ENCODE measurements around the gene DIPK1B. TPM values are rescaled to one million over a fixed set of nuclear protein-coding genes. Genes with fewer than 3 reads are reported as not detected.

DIPK1B gene
- total RNA-seq, 1 experiment from 2014 or later: 13.3 TPM

DNA sequence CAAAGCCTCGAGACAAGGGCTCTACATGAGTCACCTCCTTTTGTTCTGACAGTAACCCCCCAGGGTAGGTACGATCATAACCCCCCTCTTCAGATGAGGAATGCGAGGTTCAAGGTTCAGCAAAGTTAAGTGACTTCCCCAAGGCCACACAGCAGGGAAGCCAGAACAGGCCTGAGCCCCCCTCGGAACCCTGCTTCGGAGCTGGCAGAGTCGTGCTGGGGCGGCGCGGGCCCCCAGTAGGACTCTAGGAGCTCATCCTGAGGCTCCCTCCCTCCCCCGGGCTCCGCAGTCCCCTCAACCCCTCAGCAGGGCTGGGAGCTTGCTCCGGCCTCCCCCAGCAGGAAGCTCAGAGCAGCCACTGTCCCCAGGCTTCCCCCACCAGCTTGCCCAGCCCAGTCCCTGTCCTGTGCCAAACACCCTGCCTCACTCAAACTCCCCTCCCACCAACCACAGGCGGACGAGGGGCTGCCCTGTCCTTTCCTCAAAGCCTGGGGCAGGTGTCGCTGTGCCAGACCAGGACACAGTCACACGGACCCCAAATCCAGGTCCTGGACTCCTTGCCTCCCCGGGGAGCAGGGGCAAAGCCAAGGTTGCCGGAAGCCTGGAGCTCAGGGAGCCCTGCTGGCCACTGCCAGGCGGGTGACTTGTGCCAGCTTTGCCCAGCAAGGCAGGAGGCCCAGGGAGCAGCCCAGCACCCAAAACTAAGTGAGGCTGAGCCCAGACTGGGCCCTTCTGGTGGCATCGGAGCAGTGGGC is 30.2 kb upstream of the DIPK1B start:
- Histone ChIP-seq H3K9me3 (no peaks in the 10 kb centered on the region), H3K4me3 (no peak overlapping the region), H3K36me3 (no peaks in the 10 kb centered on the region; the same call in 1 of the 2 replicates), H3K27me3 (no peaks in the 10 kb centered on the region)
- DNase-seq: no peak

DNA sequence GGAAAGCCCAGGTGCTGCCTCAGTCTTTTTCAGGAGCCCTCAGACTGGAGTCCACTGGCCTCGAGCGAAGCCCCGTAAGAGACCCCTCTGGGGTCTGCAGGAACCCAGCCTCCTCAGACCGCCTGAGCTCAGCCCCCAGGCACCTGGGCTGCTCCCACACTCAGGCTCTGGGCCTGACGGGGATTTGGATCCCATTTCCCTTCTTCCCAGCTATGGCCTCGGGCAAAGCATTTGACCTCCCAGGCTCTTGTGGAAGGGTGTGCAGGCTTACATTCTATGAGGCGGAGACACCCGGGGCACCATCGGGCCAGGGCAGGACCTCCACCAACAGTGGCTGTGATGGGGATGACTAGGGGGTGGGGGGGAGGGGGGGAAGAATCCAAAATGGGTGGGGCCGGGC is 29.7 kb upstream of the DIPK1B start:
- DNase-seq: no peak

DNA sequence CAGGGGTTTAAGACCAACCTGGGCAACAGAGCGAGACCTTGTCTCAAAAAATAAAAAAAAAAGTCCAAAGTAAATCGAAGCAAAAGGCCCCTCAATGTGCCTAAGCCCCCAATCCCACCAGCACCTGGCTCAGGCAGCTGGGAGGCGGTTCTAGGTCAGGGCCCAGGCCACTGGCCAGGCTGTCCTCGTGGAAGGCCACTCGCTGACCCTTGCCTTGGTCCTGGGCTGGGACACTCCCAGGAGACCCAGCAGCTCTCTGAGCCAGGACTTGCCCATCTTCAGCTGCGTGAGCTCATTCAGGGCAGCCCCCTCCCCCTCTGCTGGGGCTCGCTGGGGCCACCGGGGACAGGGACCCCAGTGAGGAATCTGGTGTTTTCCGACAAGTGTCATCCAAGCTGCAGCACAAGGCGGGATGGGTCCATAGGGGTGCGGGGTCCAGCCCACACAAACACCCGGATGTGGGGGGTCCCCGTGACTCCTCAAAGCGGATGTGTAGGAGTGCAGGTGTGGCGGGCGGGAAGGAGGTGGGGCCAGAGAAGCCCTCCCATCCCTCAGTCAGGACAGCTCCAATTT is 29.1 kb upstream of the DIPK1B start:
- H3K36me3 ChIP-seq: no peaks in the 10 kb centered on the region; the same call in 1 of the 2 replicates
- H3K4me3 ChIP-seq: no peak overlapping the region
- no peak for DNase-seq
- no peaks in the 10 kb centered on the region for H3K27me3 ChIP-seq
- H3K9me3 ChIP-seq: no peaks in the 10 kb centered on the region

More for the DNA sequence above, 29.7 kb upstream of the DIPK1B start:
- H3K4me3 ChIP-seq: no peak overlapping the region
- no peaks in the 10 kb centered on the region; the same call in 1 of the 2 replicates for H3K36me3 ChIP-seq
- H3K27me3 ChIP-seq: no peaks in the 10 kb centered on the region
- no peaks in the 10 kb centered on the region for H3K9me3 ChIP-seq

DNA sequence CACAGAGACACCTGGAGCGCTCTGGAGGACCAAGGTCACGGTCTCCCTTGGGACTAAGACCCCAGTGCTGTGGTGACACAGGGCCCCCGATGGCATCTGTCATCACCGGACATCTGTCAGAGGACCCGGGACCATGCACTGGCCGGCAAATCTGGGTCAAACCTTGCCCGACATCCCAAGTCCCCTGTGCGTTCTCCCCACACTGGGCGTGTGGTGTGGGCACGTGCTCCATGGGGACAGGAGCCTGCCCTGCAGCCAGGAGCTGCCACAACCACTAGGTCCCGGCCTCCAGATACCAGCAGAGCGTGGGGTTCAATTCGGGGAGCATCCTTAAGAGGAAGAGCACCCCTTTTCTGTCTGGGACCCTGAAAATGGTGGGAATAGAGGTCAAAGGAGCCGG is 28.6 kb upstream of the DIPK1B start:
- no peak overlapping the region for H3K4me3 ChIP-seq
- no peaks in the 10 kb centered on the region for H3K9me3 ChIP-seq
- no peaks in the 10 kb centered on the region; the same call in 1 of the 2 replicates for H3K36me3 ChIP-seq
- no peaks in the 10 kb centered on the region for H3K27me3 ChIP-seq
- DNase-seq: no peak

DNA sequence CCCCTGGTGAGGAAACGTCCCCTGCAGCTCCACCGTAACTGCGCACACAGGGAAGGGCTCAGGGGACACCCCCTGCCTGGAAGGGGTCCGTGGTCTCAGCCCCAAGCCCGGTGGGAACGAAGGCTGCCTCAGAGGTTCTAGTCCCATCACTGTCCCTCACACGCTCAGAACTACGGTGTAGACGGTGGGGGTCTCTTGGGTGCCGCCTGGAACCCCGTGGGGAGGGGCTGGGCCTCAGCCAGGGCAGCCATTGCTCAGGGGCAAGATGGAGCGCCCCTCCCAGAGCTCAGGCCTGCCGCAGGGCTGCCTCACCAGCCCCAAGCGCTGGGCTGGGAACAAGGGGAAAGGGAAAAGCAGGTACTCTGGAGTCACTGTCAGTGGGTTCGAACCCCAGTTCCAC is 28.0 kb upstream of the DIPK1B start:
- Histone ChIP-seq H3K36me3 (no peaks in the 10 kb centered on the region; the same call in 1 of the 2 replicates), H3K4me3 (no peak overlapping the region), H3K9me3 (no peaks in the 10 kb centered on the region), H3K27me3 (no peaks in the 10 kb centered on the region)
- DNase-seq: no peak

DNA sequence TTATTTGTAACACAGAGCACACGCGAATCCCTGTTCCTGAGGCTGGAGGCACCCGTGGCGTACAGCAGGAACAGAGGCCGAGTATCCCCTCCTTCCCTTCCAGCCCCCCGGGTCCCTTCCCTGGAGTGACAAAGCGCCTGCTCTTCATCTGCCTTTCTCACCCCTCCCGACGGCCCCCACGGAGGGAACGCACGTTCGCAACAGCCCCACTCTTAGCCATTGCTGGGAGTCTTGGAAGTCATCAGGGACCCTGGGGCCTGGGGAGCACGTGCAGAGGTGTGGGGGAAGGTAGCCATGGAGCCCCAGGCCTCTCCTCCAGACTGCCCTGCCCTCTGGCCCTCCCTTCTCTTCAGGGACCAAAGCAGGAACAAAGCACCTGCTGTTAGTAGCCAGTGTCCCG is 27.6 kb upstream of the DIPK1B start:
- Histone ChIP-seq H3K9me3 (no peaks in the 10 kb centered on the region), H3K27me3 (no peaks in the 10 kb centered on the region), H3K36me3 (no peaks in the 10 kb centered on the region; the same call in 1 of the 2 replicates), H3K4me3 (no peak overlapping the region)
- DNase-seq: no peak

DNA sequence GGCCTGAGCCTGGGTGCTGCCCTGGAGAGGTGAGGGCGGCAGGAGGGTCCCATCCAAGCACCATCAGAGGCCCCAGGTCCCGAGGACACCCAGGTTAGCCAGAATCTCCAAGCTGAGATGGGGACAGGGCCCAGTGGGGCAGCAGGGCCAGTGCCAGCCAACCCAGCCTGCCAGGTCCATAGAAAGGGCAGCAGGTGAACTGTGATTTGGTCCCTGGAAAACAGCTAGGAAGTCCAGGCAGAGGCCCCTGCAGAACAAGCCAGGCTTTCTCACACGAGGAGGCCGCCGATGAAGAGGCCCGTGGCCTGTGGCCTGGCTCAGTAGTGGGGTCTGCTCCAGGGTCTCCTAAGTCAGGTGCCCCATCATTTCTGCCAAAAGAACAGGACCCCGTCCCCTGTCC is 27.2 kb upstream of the DIPK1B start:
- H3K27me3 ChIP-seq: no peaks in the 10 kb centered on the region
- H3K4me3 ChIP-seq: no peak overlapping the region
- no peaks in the 10 kb centered on the region for H3K9me3 ChIP-seq
- H3K36me3 ChIP-seq: no peaks in the 10 kb centered on the region; the same call in 1 of the 2 replicates
- DNase-seq: no peak

DNA sequence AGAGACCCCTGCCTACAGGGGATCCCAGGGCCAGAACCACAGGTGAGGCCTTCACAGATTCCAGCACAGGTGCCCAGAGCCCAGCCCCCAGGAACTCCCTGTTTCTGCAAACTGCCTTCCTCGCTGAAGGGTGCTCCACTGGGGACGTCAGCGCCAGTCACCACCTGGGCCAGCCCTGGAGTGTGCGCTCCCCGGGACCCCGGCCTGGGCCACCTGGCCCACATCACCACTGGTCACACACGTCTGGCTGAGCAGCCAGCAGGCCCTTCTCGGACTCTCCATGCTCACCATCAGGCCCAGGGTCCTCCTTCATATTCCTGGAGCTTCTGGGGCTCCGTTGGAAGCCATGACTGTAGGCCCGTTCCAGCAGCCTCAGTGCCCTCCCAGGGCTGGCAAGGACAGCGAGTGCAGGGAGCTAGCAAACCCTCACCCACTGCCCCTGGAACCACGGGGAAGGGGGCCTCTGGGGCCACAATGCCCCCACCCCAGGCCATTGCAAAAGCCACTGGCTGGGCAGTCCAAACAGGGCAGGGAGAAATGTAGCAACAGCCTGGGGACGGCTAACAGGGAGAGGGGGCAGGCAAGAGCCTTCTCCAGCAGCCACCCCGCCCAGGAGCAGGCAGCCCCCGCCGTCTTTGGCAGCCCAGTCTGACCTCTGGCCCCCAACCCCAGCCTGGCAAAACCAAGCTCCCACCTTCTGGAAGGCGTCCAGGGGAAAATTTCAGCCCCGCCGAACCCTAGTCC is 26.4 kb upstream of the DIPK1B start:
- DNase-seq: peak; percentile 13

DNA sequence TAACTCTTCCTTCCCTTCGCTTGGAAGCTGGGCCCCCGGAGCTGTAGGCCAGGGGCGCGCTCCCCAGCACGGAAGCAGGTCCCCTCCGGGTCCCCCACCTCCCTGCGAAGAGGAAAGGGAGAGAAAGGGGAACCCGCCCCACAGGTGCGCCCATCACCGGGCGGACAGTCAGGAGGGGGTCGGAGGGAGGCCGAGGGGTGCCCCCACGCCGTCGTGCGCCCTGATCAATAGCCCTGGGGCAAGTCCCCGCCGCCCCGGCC is 25.9 kb upstream of the DIPK1B start:
- H3K36me3 ChIP-seq: no peaks in the 10 kb centered on the region; the same call in 1 of the 2 replicates

More for the DNA sequence above, 26.4 kb upstream of the DIPK1B start:
- H3K36me3 ChIP-seq: no peaks in the 10 kb centered on the region; the same call in 1 of the 2 replicates
- no peaks in the 10 kb centered on the region for H3K9me3 ChIP-seq
- H3K27me3 ChIP-seq: no peaks in the 10 kb centered on the region
- H3K4me3 ChIP-seq: peak overlapping the region; percentile 83

DNA sequence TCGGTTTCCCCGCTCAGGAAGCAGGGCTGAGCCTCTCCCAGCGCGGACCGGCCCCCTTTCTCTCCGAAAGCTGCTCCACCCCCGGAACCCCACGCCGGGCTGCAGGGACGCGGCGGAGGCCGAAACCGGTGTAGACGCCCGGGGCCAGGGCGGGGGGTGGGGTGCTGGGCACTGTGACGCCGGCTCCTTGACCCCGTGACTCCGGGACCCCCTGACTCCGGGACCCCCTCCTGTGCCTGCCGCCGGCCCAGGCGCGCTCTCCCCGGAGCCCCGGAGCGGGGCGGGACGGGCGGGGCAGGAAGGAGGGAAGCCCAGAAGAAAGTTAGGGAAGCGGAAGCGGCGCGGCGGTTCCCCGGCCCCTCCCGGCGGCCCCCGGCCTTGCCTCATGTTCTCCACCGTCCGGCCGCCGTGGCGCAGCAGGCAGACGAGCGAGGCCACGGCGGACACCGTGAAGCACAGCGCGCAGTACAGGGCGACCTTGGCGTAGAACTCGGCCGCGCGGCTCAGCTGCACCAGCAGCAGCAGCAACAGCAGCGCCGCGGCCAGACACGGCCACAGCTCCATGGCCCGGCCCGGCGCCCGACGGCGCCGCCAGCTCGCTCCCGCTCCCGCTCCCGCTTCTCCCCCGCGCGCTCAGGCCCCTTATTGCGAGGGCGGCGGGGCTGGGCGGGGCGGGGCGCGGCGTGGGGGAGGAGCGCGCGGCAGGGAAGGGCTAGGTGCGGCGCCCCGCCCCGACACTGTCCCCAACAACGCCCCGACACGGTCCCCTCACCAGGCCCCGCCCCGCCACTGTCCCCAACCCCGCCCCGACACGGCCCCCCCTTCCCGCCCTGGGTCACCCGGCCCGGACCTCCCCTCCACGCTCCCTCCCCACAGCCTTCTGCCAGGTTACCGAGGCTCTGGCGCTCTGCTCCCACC is 25.3 kb upstream of the DIPK1B start, which contains the start of gene AGPAT2:
TSS of gene AGPAT2 (minus strand) at position 664 of the 918 bp plus-strand sequence. CDS start at position 564, 100 bp downstream.
- Histone ChIP-seq H3K27me3 (no peaks in the 10 kb centered on the region), H3K36me3 (no peaks in the 10 kb centered on the region; the same call in 1 of the 2 replicates), H3K9me3 (no peaks in the 10 kb centered on the region), H3K4me3 (peak within 1 kb of the TSS; percentile 83)
- peak; percentile 60 for DNase-seq

More for the DNA sequence above, 25.9 kb upstream of the DIPK1B start:
- H3K27me3 ChIP-seq: no peaks in the 10 kb centered on the region
- no peak for DNase-seq
- peak overlapping the region; percentile 83 for H3K4me3 ChIP-seq
- no peaks in the 10 kb centered on the region for H3K9me3 ChIP-seq

DNA sequence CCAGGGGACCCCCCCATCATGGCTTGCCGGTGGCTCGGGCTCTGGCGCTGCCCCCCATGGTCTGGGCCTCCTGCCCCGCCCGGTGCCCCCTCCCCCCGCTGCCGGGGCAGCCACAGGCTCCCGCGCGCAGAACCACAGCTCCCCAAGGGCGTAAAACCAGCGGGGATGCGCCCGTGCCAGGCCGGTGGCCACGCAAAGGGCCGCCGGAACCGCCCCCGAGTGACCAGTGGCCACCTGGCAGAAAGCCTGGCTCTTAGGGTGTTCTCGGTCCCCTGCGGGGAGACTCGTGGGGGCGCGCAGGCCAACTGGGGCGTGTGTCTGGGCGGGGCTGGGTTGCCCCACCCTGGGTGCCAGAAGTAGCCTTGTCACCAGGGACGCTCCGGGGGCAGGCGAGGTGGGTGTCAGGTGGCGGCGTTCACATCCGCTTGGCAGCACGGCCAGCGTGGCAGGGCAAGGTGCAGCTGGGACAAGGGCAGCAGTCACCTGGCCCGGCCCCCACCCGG is 24.6 kb upstream of the DIPK1B start:
- Histone ChIP-seq H3K36me3 (no peaks in the 10 kb centered on the region; the same call in 1 of the 2 replicates), H3K9me3 (no peaks in the 10 kb centered on the region), H3K4me3 (no peak overlapping the region), H3K27me3 (no peaks in the 10 kb centered on the region)
- no peak for DNase-seq

DNA sequence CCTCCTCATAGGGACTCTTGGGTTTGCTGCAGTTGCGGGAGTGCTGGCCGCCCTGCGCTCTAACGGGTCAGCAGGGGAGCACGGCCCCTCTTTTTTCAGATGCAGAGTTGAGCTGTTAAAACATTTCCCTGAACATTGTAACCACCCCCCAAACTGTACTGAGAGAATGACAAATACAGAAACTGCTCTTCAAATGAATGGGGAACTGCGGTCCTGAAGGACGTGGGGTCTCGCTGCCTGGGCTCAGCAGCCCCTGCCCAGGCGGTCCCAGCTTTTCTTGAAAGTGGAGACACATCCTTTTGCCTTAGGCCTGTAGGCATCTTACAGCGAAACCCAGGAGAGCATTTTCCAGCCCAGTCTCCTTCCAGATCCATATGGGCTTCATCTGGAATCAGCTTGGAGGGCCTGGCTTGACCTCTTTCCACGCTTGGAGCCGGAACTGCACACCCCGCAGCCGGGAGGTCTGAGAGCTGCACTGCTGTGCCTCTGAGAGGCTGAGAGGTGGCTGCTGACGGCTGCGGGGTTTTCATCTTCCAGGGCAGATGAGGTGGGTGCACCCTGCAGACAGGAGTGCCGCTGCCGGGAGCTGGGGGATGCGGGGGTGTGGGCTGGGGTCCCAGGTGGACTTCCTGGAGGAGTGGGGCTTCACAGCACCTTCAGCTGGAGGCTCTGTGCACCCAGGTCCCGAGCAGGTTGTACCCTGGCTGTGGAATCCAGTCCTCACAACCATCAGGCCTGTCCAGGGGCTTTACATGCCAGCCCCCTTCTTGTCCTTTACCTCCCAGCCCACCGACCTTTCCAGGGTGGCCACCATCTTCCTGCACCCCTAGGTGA is 23.9 kb upstream of the DIPK1B start:
- no peaks in the 10 kb centered on the region; the same call in 1 of the 2 replicates for H3K36me3 ChIP-seq
- DNase-seq: no peak

DNA sequence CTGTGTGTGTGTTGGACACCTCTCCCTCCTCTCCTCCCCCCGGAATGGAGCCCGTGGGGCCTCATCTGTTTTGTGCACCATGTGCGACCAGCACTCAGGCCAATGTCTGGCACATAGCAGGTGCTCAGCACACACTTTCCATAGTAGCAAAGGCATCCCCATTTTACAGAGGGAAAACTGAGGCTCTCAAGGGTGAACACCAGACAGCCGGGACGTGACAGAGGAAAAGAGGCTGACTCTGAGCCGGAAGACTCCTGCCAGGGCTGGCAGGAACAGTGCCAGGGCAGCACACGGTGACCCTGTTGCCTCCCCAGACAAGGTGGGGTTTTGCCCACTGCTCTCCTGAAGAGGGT is 23.3 kb upstream of the DIPK1B start:
- Histone ChIP-seq H3K36me3 (no peaks in the 10 kb centered on the region; the same call in 1 of the 2 replicates), H3K9me3 (no peaks in the 10 kb centered on the region), H3K27me3 (no peaks in the 10 kb centered on the region), H3K4me3 (no peak overlapping the region)
- DNase-seq: no peak

More for the DNA sequence above, 23.9 kb upstream of the DIPK1B start:
- H3K4me3 ChIP-seq: no peak overlapping the region
- H3K9me3 ChIP-seq: no peaks in the 10 kb centered on the region
- H3K27me3 ChIP-seq: no peaks in the 10 kb centered on the region

DNA sequence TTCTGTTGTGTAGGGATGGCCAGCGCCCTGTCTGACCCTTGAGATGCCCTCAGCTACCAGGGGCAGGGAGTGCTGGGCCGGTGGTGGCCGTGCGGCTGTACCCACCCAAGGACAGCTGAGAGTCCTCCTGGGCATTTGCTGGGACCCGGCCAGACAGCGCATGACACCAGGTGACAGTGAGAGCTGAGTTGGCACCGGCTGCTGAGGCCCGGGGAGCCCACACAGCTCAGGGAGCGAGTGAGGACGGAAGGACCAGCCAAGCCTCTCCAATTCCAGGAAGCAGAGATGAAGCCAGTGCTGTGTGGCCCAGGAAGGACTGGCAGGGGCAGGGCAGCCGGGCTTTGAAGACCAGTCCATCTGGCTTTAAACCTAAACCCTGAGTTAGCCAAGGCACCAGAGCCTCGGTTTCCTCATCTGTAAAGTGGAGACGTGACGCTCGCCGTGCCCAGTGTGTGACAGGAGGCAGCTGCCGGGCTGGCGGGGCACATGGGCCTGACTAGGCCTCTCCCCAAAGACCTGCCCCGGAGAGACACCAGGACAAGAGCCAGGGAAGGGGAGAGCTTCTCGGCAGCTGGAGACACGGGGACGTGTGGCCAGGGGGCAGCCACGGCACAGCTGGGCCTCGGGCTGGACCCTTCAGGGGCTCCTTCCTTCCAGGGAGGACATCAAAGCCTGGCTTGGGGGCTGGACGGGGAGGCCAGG is 22.1 kb upstream of the DIPK1B start:
- no peak for DNase-seq
- Histone ChIP-seq H3K36me3 (no peaks in the 10 kb centered on the region; the same call in 1 of the 2 replicates), H3K27me3 (no peaks in the 10 kb centered on the region), H3K4me3 (no peak overlapping the region), H3K9me3 (no peaks in the 10 kb centered on the region)

DNA sequence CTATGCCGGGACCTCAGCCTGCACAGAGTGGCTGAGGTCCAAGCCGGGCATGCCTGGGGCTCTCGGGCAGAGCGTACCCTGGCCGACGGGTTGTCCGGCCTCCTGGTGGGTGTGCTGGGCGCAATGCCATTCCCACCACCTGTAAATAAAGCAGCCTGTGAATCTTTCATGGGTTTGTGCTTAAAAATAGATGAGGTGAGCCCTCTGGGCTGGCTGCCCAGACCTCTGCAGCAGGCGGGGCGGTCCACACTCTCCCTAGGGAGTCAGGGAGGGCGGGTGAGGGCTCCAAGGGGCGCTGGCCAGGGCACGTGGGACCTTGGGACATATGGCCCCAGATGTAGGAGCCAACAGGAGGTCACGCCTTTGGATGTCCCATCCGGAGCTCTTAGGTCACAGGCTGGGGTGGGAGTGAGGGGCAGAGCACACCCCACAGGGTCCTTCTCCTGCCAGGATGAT is 21.5 kb upstream of the DIPK1B start:
- DNase-seq: no peak
- Histone ChIP-seq H3K36me3 (no peaks in the 10 kb centered on the region; the same call in 1 of the 2 replicates), H3K27me3 (no peaks in the 10 kb centered on the region), H3K4me3 (no peak overlapping the region), H3K9me3 (no peaks in the 10 kb centered on the region)
